CD4-positive, CD25-positive, alpha-beta regulatory T cell (primary cell): ENCODE measurements around the gene DPEP2NB. TPM values are rescaled to one million over a fixed set of nuclear protein-coding genes. Genes with fewer than 3 reads are reported as not detected.
A peak's percentile ranks its signal among the peaks of the same experiment; 100 is the strongest.
"Not testable (repeated sequence)": the region's sequence is repeated elsewhere in the genome, so short reads cannot be mapped to it uniquely, and the experiment has no call there.

Source experiments
- ATAC-seq, 2 donors: fragments of 150-1000 bp; cut with Tn5 transposase; one replicate each; pipeline ENCODE4 v1.10.0; 2021; ENCODE audit warnings: low read depth in 2 of 2, moderate number of reproducible peaks in 2 of 2, moderate library complexity in 1 of 2
- DNase-seq, 3 donors: peaks; one replicate each; pipeline versions ENCODE4 v3.0.0 to v3.0.0-alpha.2; 2012 to 2022; ENCODE audit warnings: mixed read lengths in 1 of 3
- H3K27ac ChIP-seq: one replicate; pipeline ENCODE4 v1.7.0; 2013; ENCODE audit warnings: mild to moderate bottlenecking, low read length; ENCODE audit not compliant: insufficient read depth, poor library complexity, severe bottlenecking
- H3K27me3 ChIP-seq: one replicate; pipeline ENCODE4 v1.7.0; 2013; ENCODE audit warnings: low read length; ENCODE audit not compliant: control insufficient read depth, insufficient read depth
- H3K36me3 ChIP-seq: one replicate; pipeline ENCODE4 v1.7.0; 2013; ENCODE audit warnings: mild to moderate bottlenecking, low read length, moderate library complexity; ENCODE audit not compliant: control insufficient read depth, insufficient read depth
- H3K4me1 ChIP-seq: 2 replicates; pipeline ENCODE4 v1.7.0; 2013; ENCODE audit warnings: mild to moderate bottlenecking, low read length; ENCODE audit not compliant: insufficient read depth, control insufficient read depth, poor library complexity, severe bottlenecking
- H3K4me3 ChIP-seq: one replicate; pipeline ENCODE4 v1.7.0; 2013; ENCODE audit warnings: low read depth, mild to moderate bottlenecking, low read length, moderate library complexity
- H3K9me3 ChIP-seq, 2 experiments: 1 replicate in 1 of 2; 2 replicates in 1 of 2; pipeline ENCODE4 v1.7.0; 2013; ENCODE audit warnings: low read length in 2 of 2, mild to moderate bottlenecking in 1 of 2, moderate library complexity in 1 of 2; ENCODE audit not compliant: control insufficient read depth in 2 of 2
- H3K27ac Mint-ChIP-seq, 3 donors: one replicate each; pipeline ENCODE4 v1.8.0; 2020 to 2022; ENCODE audit warnings: mild to moderate bottlenecking in 3 of 3, mixed read lengths in 3 of 3, moderate library complexity in 2 of 3
- H3K27me3 Mint-ChIP-seq: one replicate; pipeline ENCODE4 v1.8.0; 2022; ENCODE audit warnings: mild to moderate bottlenecking, mixed read lengths
- H3K36me3 Mint-ChIP-seq: one replicate; pipeline ENCODE4 v1.8.0; 2020; ENCODE audit warnings: mixed read lengths
- H3K4me1 Mint-ChIP-seq, 4 donors: one replicate each; pipeline ENCODE4 v1.8.0; 2020 to 2022; ENCODE audit warnings: mixed read lengths in 4 of 4, mild to moderate bottlenecking in 1 of 4
- H3K4me3 Mint-ChIP-seq, 4 donors: one replicate each; pipeline ENCODE4 v1.8.0; 2020 to 2022; ENCODE audit warnings: mild to moderate bottlenecking in 4 of 4, mixed read lengths in 4 of 4, moderate library complexity in 3 of 4
- H3K9me3 Mint-ChIP-seq, 7 donors: one replicate each; pipeline ENCODE4 v1.8.0; 2020 to 2022; ENCODE audit warnings: mixed read lengths in 7 of 7, mild to moderate bottlenecking in 3 of 7, moderate library complexity in 2 of 7
- polyA plus RNA-seq, 4 donors: library from polyadenylated mRNA; unstranded; fragments of 300-500 nt; fragmentation: Illumina TruSeq; gene quantifications; one replicate each; pipeline ENCODE4 v1.2.3, GENCODE V29; 2021
- total RNA-seq: library from RNA; stranded (reverse); gene quantifications from one replicate; pipeline ENCODE4 v1.2.3, GENCODE V29; 2022

The DPEP2NB gene
- total and polyA plus RNA-seq, 5 donors from 2014 or later, result not detected

- H3K9me3 Mint-ChIP-seq, H3K36me3 Mint-ChIP-seq, H3K4me3 ChIP-seq, H3K27ac ChIP-seq, H3K9me3 ChIP-seq, DNase-seq, H3K4me3 Mint-ChIP-seq, ATAC-seq, H3K36me3 ChIP-seq, H3K27me3 ChIP-seq, H3K27me3 Mint-ChIP-seq: not testable (repeated sequence)
- Mint-ChIP-seq H3K27ac (peak overlapping the region; percentile 67 to 98 (median 88)), H3K4me1 (peaks cover 8 to 44% (median 12%) of the 10 kb centered on the region in 4 donors)
- peaks cover 29% of the 10 kb centered on the region for H3K4me1 ChIP-seq
Observed at GRCh38 chr16:68009872-68010271, 5.8 kb downstream of the DPEP2NB start.

DNA sequence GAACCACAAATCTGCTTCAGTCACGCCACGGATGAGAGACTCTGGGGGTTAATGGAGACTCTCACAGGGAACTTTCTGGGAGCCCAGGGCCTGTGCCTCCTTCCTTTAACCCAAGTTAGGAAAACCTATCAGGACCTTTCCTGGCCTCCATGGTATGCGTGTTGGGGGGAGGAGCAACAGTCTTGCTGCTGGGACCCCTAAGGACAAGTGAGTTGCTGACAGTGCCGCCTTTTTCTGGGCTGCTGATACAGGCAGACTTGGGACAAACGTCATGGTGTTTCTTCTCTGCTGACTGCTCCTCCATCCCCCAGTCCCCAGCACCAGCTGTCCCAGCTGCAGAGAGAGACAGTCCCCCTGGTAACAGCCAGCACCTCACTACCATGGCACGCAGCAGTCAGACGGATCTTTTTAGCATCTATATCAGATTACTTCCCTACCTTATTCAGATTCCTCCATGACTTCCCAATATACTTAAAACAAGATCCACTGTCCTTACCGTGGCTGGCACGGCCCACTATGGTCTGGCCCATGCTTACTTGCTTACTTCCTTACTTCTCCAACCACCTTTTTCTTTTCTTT, 6.5 kb downstream of the DPEP2NB start:
- Mint-ChIP-seq H3K4me1 (peaks cover 8 to 49% (median 14%) of the 10 kb centered on the region in 4 donors), H3K27me3 (no peaks in the 10 kb centered on the region), H3K4me3 (no peak overlapping the region), H3K27ac (peak overlapping the region; percentile 38 to 67 (median 42)), H3K9me3 (no peaks in the 10 kb centered on the region), H3K36me3 (no peaks in the 10 kb centered on the region)
- Histone ChIP-seq H3K4me3 (no peak overlapping the region), H3K36me3 (no peaks in the 10 kb centered on the region), H3K27ac (no peak overlapping the region), H3K4me1 (peaks cover 35% of the 10 kb centered on the region), H3K27me3 (no peaks in the 10 kb centered on the region), H3K9me3 (no peaks in the 10 kb centered on the region)
- no peak for DNase-seq
- ATAC-seq, result no peak

GRCh38 chr16:68005786-68006286, 9.9 kb downstream of the DPEP2NB start:
- Histone ChIP-seq H3K36me3 (no peaks in the 10 kb centered on the region), H3K4me1 (peaks cover 58% of the 10 kb centered on the region), H3K27me3 (no peaks in the 10 kb centered on the region), H3K4me3 (peak overlapping the region; percentile 29), H3K27ac (peak overlapping the region; percentile 78), H3K9me3 (no peaks in the 10 kb centered on the region)
- Mint-ChIP-seq H3K9me3 (no peaks in the 10 kb centered on the region), H3K27me3 (no peaks in the 10 kb centered on the region), H3K27ac (peak overlapping the region; percentile 99 to 100 (median 99)), H3K4me1 (peaks cover 8 to 65% (median 23%) of the 10 kb centered on the region in 4 donors), H3K4me3 (peak overlapping the region; percentile 73 to 79 (median 76)), H3K36me3 (peaks cover 3% of the 10 kb centered on the region)
- ATAC-seq, result peak; percentile 99
- DNase-seq, result peak; percentile 32 to 97 (median 84)

- Histone ChIP-seq H3K4me1 (peaks cover 64% of the 10 kb centered on the region), H3K9me3 (no peaks in the 10 kb centered on the region), H3K27me3 (no peaks in the 10 kb centered on the region), H3K4me3 (no peak overlapping the region), H3K36me3 (no peaks in the 10 kb centered on the region), H3K27ac (peak overlapping the region; percentile 78)
- H3K9me3 Mint-ChIP-seq, result no peaks in the 10 kb centered on the region
- no peaks in the 10 kb centered on the region for H3K27me3 Mint-ChIP-seq
- H3K36me3 Mint-ChIP-seq, result peaks cover 3% of the 10 kb centered on the region
- peak overlapping the region; percentile 99 to 100 (median 99) for H3K27ac Mint-ChIP-seq
- no peak for ATAC-seq
- DNase-seq, result no peak
- H3K4me1 Mint-ChIP-seq, result peaks cover 12 to 66% (median 29%) of the 10 kb centered on the region in 4 donors
- peak overlapping the region in 3 of 4 donors; percentile 38 to 79 (median 73) for H3K4me3 Mint-ChIP-seq
Observed at GRCh38 chr16:68005211-68005610, 10.5 kb downstream of the DPEP2NB start.

GRCh38 chr16:68003031-68003430, 12.7 kb downstream of the DPEP2NB start:
- Histone ChIP-seq H3K4me1 (peaks cover 84% of the 10 kb centered on the region), H3K9me3 (no peaks in the 10 kb centered on the region), H3K36me3 (no peaks in the 10 kb centered on the region), H3K27me3 (no peaks in the 10 kb centered on the region), H3K4me3 (no peak overlapping the region), H3K27ac (no peak overlapping the region)
- Mint-ChIP-seq H3K4me3 (peak overlapping the region in 3 of 4 donors; percentile 8 to 50 (median 50)), H3K4me1 (peaks cover 24 to 75% (median 41%) of the 10 kb centered on the region in 4 donors), H3K27ac (peak overlapping the region; percentile 60 to 95 (median 87)), H3K36me3 (peaks cover 7% of the 10 kb centered on the region), H3K27me3 (no peaks in the 10 kb centered on the region), H3K9me3 (no peaks in the 10 kb centered on the region)
- ATAC-seq (no peak), DNase-seq (no peak)

- peak overlapping the region; percentile 83 to 96 (median 89) for H3K4me3 Mint-ChIP-seq
- Histone ChIP-seq H3K4me3 (peak overlapping the region; percentile 82), H3K36me3 (no peaks in the 10 kb centered on the region), H3K27ac (peak overlapping the region; percentile 73), H3K27me3 (no peaks in the 10 kb centered on the region), H3K4me1 (peaks cover 80% of the 10 kb centered on the region), H3K9me3 (no peaks in the 10 kb centered on the region)
- no peak for ATAC-seq
- H3K36me3 Mint-ChIP-seq, result peaks cover 11% of the 10 kb centered on the region
- DNase-seq, result peak in 1 of 3 donors; percentile 21
- peak overlapping the region; percentile 92 to 96 (median 95) for H3K27ac Mint-ChIP-seq
- no peaks in the 10 kb centered on the region for H3K9me3 Mint-ChIP-seq
- H3K27me3 Mint-ChIP-seq, result no peaks in the 10 kb centered on the region
- H3K4me1 Mint-ChIP-seq, result peaks cover 16 to 80% (median 45%) of the 10 kb centered on the region in 4 donors
Observed at GRCh38 chr16:68000450-68000849, 15.3 kb downstream of the DPEP2NB start.

DNA sequence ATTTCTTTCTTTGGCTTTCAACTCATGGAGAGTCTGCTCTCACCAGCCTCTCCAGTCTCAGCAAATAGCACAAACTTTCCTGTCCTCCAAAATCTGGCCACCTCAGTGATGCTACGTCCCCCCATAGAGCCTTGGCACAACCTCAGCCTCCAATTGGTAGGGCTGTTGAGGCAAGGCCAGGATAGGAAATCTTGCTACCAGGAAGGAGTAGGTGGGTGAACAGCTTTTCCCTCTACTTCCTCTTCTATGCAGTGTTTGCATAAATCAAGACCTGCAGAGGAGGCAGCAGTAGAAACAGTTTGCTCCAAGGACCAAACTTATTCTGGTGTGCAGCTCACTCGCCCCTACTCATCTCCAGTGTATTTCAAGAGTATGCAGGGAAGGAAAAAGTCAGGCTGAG, 15.7 kb downstream of the DPEP2NB start:
- H3K27ac Mint-ChIP-seq, result peak overlapping the region; percentile 92 to 96 (median 95)
- ATAC-seq (no peak), DNase-seq (peak in 1 of 3 donors; percentile 36)
- Histone ChIP-seq H3K36me3 (no peaks in the 10 kb centered on the region), H3K4me1 (peaks cover 80% of the 10 kb centered on the region), H3K4me3 (peak overlapping the region; percentile 82), H3K27ac (peak overlapping the region; percentile 73), H3K27me3 (no peaks in the 10 kb centered on the region), H3K9me3 (no peaks in the 10 kb centered on the region)
- peaks cover 15% of the 10 kb centered on the region for H3K36me3 Mint-ChIP-seq
- no peaks in the 10 kb centered on the region for H3K27me3 Mint-ChIP-seq
- peaks cover 16 to 79% (median 46%) of the 10 kb centered on the region in 4 donors for H3K4me1 Mint-ChIP-seq
- H3K9me3 Mint-ChIP-seq, result no peaks in the 10 kb centered on the region
- peak overlapping the region; percentile 80 to 96 (median 89) for H3K4me3 Mint-ChIP-seq
